ENCODE measurements around the gene CAMSAP2. TPM values are rescaled to one million over a fixed set of nuclear protein-coding genes. Genes with fewer than 3 reads are reported as not detected.

The CAMSAP2 gene
- polyA plus RNA-seq, 1 donor (not counting 4 experiments of a cell fraction or from before 2014, with no cell fraction given), result 47.8 TPM

DNA sequence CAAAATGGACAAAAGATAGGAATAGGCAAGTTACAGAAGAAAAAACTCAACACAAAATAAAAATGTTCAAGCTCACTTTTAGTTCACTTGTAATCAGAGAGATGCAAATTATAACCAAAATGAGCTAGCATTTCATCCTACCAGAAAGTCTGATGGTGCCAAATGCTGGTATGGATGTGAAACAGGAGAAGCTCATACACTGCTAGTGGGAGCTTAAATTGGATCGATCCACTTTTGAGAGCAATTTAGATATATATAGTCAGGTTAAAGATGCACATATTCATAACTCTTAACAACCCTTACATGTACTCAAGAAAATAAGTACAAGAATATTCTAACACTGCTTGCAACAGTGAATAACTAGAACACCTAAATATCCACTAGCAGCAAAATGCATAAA, 18.5 kb upstream of the CAMSAP2 start:
- no peak overlapping the region for H3K27ac ChIP-seq (ENCODE audit: control insufficient read depth, insufficient read depth, low read length)
- no peak overlapping the region for H2AFZ ChIP-seq (ENCODE audit: control insufficient read depth, low read length)
- H4K20me1 ChIP-seq (ENCODE audit: control insufficient read depth, extremely low read depth, insufficient read depth, low read length), result no peaks in the 10 kb centered on the region
- no peaks in the 10 kb centered on the region for H3K4me1 ChIP-seq (ENCODE audit: control insufficient read depth, extremely low read depth, insufficient read depth, low read length)
- no peaks in the 10 kb centered on the region for H3K79me2 ChIP-seq (ENCODE audit: control insufficient read depth, insufficient read depth, low read length)
- no peaks in the 10 kb centered on the region for H3K9me1 ChIP-seq (ENCODE audit: control insufficient read depth, extremely low read depth, insufficient read depth, low read length)
- DNase-seq (ENCODE audit: low read depth, low spot score) (no peak), FAIRE-seq (no peak)
- no peak overlapping the region for H3K9ac ChIP-seq (ENCODE audit: control insufficient read depth, extremely low read depth, insufficient read depth, low read length)
- no peaks in the 10 kb centered on the region for H3K36me3 ChIP-seq (ENCODE audit: control insufficient read depth in 2 of 2, extremely low read depth in 1 of 2, insufficient read depth in 2 of 2, low read length in 2 of 2)
- H3K9me3 ChIP-seq (ENCODE audit: control insufficient read depth, low read depth, low read length), result no peaks in the 10 kb centered on the region
- TF ChIP-seq, protein P1, sequence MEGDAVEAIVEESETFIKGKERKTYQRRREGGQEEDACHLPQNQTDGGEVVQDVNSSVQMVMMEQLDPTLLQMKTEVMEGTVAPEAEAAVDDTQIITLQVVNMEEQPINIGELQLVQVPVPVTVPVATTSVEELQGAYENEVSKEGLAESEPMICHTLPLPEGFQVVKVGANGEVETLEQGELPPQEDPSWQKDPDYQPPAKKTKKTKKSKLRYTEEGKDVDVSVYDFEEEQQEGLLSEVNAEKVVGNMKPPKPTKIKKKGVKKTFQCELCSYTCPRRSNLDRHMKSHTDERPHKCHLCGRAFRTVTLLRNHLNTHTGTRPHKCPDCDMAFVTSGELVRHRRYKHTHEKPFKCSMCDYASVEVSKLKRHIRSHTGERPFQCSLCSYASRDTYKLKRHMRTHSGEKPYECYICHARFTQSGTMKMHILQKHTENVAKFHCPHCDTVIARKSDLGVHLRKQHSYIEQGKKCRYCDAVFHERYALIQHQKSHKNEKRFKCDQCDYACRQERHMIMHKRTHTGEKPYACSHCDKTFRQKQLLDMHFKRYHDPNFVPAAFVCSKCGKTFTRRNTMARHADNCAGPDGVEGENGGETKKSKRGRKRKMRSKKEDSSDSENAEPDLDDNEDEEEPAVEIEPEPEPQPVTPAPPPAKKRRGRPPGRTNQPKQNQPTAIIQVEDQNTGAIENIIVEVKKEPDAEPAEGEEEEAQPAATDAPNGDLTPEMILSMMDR (optimal IDR thresholded peaks at IDR 0.05 in 1 of 3, IDR thresholded peaks at IDR 0.05 in 1 of 3, conservative IDR thresholded peaks at IDR 0.05 in 1 of 3; ENCODE audit: extremely low read depth in 1 of 3, insufficient read depth in 2 of 3, low read length in 3 of 3), result no peak
- H3K27me3 ChIP-seq (ENCODE audit: control insufficient read depth, extremely low read depth, insufficient read depth, low read length), result no peaks in the 10 kb centered on the region
- H3K4me2 ChIP-seq (ENCODE audit: control insufficient read depth, extremely low read depth, insufficient read depth, low read depth, low read length), result no peak overlapping the region
- H3K4me3 ChIP-seq (ENCODE audit: control insufficient read depth in 2 of 3, extremely low read depth in 1 of 3, insufficient read depth in 2 of 3, low read depth in 1 of 3, low read length in 3 of 3), result no peak overlapping the region
- dilution Hi-C loops (cut with MboI; ENCODE audit: extremely low pct_ligation_motif_present, low sequenced_read_pairs), result loop anchor here (10.0 kb wide), 1 partner anchor 45 kb away; no protein-coding TSS in a partner anchor

DNA sequence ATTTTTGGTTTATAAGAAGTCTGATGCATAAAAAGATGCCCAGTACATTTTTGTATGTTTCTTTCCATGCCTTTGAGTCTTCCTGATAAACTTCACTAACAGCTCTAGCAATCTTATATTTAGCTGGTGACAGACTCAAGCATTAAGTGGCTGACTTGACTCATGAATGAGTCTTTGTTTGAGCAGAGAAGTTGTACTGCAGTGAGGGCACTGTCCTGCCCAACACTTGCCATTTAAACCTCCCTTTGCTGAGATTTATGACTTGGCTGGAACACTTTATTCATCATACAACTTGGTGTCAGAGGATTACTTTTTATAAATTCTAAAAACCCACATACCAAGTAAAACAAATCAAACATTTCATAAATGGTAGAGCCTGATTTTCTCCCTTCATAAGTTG, 14.6 kb upstream of the CAMSAP2 start:
- no peak for TF ChIP-seq EZH2 (IDR thresholded peaks at IDR 0.05; ENCODE audit: low read length)
- TF ChIP-seq, protein P1 (optimal IDR thresholded peaks at IDR 0.05 in 1 of 3, IDR thresholded peaks at IDR 0.05 in 1 of 3, conservative IDR thresholded peaks at IDR 0.05 in 1 of 3; ENCODE audit: extremely low read depth in 1 of 3, insufficient read depth in 2 of 3, low read length in 3 of 3), result no peak
- Histone ChIP-seq H3K79me2 (ENCODE audit: control insufficient read depth, insufficient read depth, low read length) (no peaks in the 10 kb centered on the region), H3K9ac (ENCODE audit: control insufficient read depth, extremely low read depth, insufficient read depth, low read length) (no peak overlapping the region), H3K9me3 (ENCODE audit: control insufficient read depth, low read depth, low read length) (no peaks in the 10 kb centered on the region), H3K4me3 (ENCODE audit: control insufficient read depth in 2 of 3, extremely low read depth in 1 of 3, insufficient read depth in 2 of 3, low read depth in 1 of 3, low read length in 3 of 3) (no peak overlapping the region), H3K9me1 (ENCODE audit: control insufficient read depth, extremely low read depth, insufficient read depth, low read length) (no peaks in the 10 kb centered on the region), H3K4me1 (ENCODE audit: control insufficient read depth, extremely low read depth, insufficient read depth, low read length) (no peaks in the 10 kb centered on the region), H3K27me3 (ENCODE audit: control insufficient read depth, extremely low read depth, insufficient read depth, low read length) (no peaks in the 10 kb centered on the region), H3K4me2 (ENCODE audit: control insufficient read depth, extremely low read depth, insufficient read depth, low read depth, low read length) (no peak overlapping the region), H4K20me1 (ENCODE audit: control insufficient read depth, extremely low read depth, insufficient read depth, low read length) (no peaks in the 10 kb centered on the region), H3K36me3 (ENCODE audit: control insufficient read depth in 2 of 2, extremely low read depth in 1 of 2, insufficient read depth in 2 of 2, low read length in 2 of 2) (no peaks in the 10 kb centered on the region), H2AFZ (ENCODE audit: control insufficient read depth, low read length) (no peak overlapping the region), H3K27ac (ENCODE audit: control insufficient read depth, insufficient read depth, low read length) (no peak overlapping the region)
- DNase-seq (ENCODE audit: low read depth, low spot score) (no peak), FAIRE-seq (no peak)
- dilution Hi-C loops (cut with MboI; ENCODE audit: extremely low pct_ligation_motif_present, low sequenced_read_pairs), result loop anchor here (10.0 kb wide), 1 partner anchor 49 kb away; no protein-coding TSS in a partner anchor

Data from keratinocyte (primary cell).